Astrocyte (in vitro differentiated cells and primary cell): Measurements from ENCODE around the gene GZMM. TPM values are rescaled to one million over a fixed set of nuclear protein-coding genes. Genes with fewer than 3 reads are reported as not detected.

Experiments used
- DNase-seq: peaks from one replicate; pipeline ENCODE4 v3.0.0-alpha.2; 2010; ENCODE audit warnings: low read depth
- FAIRE-seq: peaks from 2 replicates; lab custom pipeline; 2011; peaks lifted over from hg19 to GRCh38; lab: Jason Lieb, UNC
- H2AFZ ChIP-seq: 2 replicates; pipeline ENCODE4 v1.6.0; 2012; ENCODE audit warnings: low read depth, low read length, inconsistent platforms
- H3K27ac ChIP-seq: 2 replicates; pipeline ENCODE4 v1.5.1; 2011; ENCODE audit warnings: low read depth, low read length, inconsistent platforms
- H3K27me3 ChIP-seq: 2 replicates; pipeline ENCODE4 v1.6.0; 2011; ENCODE audit warnings: low read length, inconsistent platforms; ENCODE audit not compliant: insufficient read depth
- H3K36me3 ChIP-seq: 2 replicates; pipeline ENCODE4 v1.5.1; 2011; ENCODE audit warnings: low read length, inconsistent platforms; ENCODE audit not compliant: insufficient read depth
- H3K4me1 ChIP-seq: 2 replicates; pipeline ENCODE4 v1.5.1; 2011; ENCODE audit warnings: low read length, inconsistent platforms; ENCODE audit not compliant: insufficient read depth
- H3K4me2 ChIP-seq: 2 replicates; pipeline ENCODE4 v1.6.0; 2012; ENCODE audit warnings: low read length, inconsistent platforms
- H3K4me3 ChIP-seq: 2 replicates; pipeline ENCODE4 v1.5.1; 2011; ENCODE audit warnings: low read depth, mild to moderate bottlenecking, low read length, inconsistent platforms; ENCODE audit not compliant: insufficient read depth
- H3K79me2 ChIP-seq: 2 replicates; pipeline ENCODE4 v1.6.0; 2012; ENCODE audit warnings: mild to moderate bottlenecking, low read length, inconsistent platforms; ENCODE audit not compliant: insufficient read depth
- H3K9ac ChIP-seq: 2 replicates; pipeline ENCODE4 v1.6.0; 2012; ENCODE audit warnings: mild to moderate bottlenecking, low read length, inconsistent platforms
- H3K9me3 ChIP-seq: 2 replicates; pipeline ENCODE4 v1.5.1; 2012; ENCODE audit warnings: low read depth, mild to moderate bottlenecking, low read length, inconsistent platforms; ENCODE audit not compliant: insufficient read depth
- H4K20me1 ChIP-seq: 2 replicates; pipeline ENCODE4 v1.6.0; 2012; ENCODE audit warnings: low read length, inconsistent platforms; ENCODE audit not compliant: insufficient read depth
- H3K27ac Mint-ChIP-seq: one replicate; pipeline ENCODE4 v1.8.0; 2021; ENCODE audit warnings: mild to moderate bottlenecking, mixed read lengths; ENCODE audit not compliant: unreplicated experiment
- H3K27me3 Mint-ChIP-seq: one replicate; pipeline ENCODE4 v1.8.0; 2021; ENCODE audit warnings: low read depth, mixed read lengths; ENCODE audit not compliant: unreplicated experiment
- H3K36me3 Mint-ChIP-seq: one replicate; pipeline ENCODE4 v1.8.0; 2021; ENCODE audit warnings: low read depth, mixed read lengths; ENCODE audit not compliant: unreplicated experiment
- H3K4me1 Mint-ChIP-seq: one replicate; pipeline ENCODE4 v1.8.0; 2021; ENCODE audit warnings: low read depth, mixed read lengths; ENCODE audit not compliant: unreplicated experiment
- H3K4me3 Mint-ChIP-seq: one replicate; pipeline ENCODE4 v1.8.0; 2021; ENCODE audit warnings: mild to moderate bottlenecking, moderate library complexity, mixed read lengths; ENCODE audit not compliant: unreplicated experiment
- H3K9me3 Mint-ChIP-seq: one replicate; pipeline ENCODE4 v1.8.0; 2021; ENCODE audit warnings: mild to moderate bottlenecking, mixed read lengths; ENCODE audit not compliant: unreplicated experiment
- EZH2 ChIP-seq: IDR thresholded peaks from 2 replicates; pipeline ENCODE4 v1.6.1; 2012; ENCODE audit warnings: mild to moderate bottlenecking, low read length, inconsistent platforms; ENCODE audit not compliant: insufficient read depth
- total RNA-seq: library from RNA; stranded (reverse); gene quantifications from 2 replicates; pipeline ENCODE4 v1.2.1, GENCODE V29; 2021
- TF ChIP-seq, protein P1 (sequence below): IDR thresholded peaks from 2 replicates; pipeline ENCODE4 v1.5.1; 2011; ENCODE audit warnings: low read depth, mild to moderate bottlenecking, inconsistent platforms, low read length, moderate library complexity; ENCODE audit not compliant: insufficient read depth

GZMM gene
- total RNA-seq, 1 donor from 2014 or later, result 0.70 TPM

DNA sequence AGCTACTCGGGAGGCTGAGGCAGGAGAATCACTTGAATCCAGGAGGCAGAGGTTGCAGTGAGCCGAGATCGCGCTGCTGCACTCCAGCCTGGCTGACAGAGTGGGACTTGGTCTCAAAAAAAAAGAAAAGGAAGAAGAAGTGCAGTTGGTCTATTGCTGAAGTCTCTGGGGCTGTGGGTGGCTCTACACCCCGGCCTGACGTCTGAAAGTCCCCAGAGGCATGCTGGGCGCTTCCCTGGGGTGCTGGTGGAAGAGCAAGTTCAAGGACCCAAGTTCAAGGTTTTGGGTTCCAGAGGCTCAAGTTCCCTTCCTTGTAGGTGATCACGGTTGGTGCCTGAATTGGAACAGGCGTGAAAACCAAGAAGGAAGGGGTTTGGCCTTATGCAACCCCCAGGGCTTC, 49.7 kb downstream of the GZMM start:
- Mint-ChIP-seq H3K9me3 (no peaks in the 10 kb centered on the region), H3K36me3 (no peaks in the 10 kb centered on the region), H3K4me1 (no peaks in the 10 kb centered on the region), H3K27ac (no peak overlapping the region), H3K27me3 (peaks cover 32% of the 10 kb centered on the region), H3K4me3 (no peak overlapping the region)
- H3K27ac ChIP-seq, result no peak overlapping the region
- H3K36me3 ChIP-seq, result no peaks in the 10 kb centered on the region
- no peak for FAIRE-seq
- H2AFZ ChIP-seq, result no peak overlapping the region
- H3K9me3 ChIP-seq, result no peaks in the 10 kb centered on the region
- no peak overlapping the region for H3K4me3 ChIP-seq
- H3K4me1 ChIP-seq, result peaks cover 12% of the 10 kb centered on the region
- no peak for TF ChIP-seq EZH2
- TF ChIP-seq, protein P1, sequence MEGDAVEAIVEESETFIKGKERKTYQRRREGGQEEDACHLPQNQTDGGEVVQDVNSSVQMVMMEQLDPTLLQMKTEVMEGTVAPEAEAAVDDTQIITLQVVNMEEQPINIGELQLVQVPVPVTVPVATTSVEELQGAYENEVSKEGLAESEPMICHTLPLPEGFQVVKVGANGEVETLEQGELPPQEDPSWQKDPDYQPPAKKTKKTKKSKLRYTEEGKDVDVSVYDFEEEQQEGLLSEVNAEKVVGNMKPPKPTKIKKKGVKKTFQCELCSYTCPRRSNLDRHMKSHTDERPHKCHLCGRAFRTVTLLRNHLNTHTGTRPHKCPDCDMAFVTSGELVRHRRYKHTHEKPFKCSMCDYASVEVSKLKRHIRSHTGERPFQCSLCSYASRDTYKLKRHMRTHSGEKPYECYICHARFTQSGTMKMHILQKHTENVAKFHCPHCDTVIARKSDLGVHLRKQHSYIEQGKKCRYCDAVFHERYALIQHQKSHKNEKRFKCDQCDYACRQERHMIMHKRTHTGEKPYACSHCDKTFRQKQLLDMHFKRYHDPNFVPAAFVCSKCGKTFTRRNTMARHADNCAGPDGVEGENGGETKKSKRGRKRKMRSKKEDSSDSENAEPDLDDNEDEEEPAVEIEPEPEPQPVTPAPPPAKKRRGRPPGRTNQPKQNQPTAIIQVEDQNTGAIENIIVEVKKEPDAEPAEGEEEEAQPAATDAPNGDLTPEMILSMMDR, result no peak
- peaks cover 3% of the 10 kb centered on the region for H3K27me3 ChIP-seq
- H3K9ac ChIP-seq, result no peak overlapping the region
- H3K79me2 ChIP-seq, result no peaks in the 10 kb centered on the region
- no peak for DNase-seq
- peaks cover 72% of the 10 kb centered on the region for H4K20me1 ChIP-seq
- no peak overlapping the region for H3K4me2 ChIP-seq

DNA sequence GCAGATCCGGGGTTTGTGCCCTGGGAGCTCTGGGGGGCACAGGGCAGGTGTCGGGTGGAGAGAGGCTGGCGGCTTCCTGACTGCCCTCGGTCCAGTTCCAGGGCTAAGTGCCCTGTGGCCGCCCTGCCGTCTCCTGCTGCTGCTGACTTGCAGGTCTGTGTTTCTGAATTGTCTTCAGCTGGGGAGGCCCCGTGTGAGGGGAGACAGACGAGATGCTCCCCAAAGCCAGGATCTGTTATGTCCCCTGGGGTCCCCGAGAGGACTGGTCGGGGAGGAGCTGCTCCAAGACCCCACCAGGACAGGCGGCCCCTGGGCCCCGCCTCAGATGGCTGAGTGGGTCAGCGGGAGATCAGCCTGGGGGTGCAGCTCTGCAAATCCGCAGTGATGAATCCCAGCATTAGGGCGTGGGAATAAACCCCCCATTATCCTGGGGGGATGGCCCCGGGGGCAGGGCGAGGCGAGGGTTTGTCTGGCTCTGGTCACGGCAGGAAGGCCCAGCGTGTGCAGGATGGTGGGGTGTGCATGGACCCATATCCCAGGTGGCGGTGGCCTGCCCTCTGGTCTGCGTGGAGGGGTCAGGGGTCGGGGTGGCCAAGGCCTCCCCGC, 50.5 kb downstream of the GZMM start:
- Histone ChIP-seq H3K4me2 (no peak overlapping the region), H3K36me3 (no peaks in the 10 kb centered on the region), H3K9ac (no peak overlapping the region), H3K79me2 (no peaks in the 10 kb centered on the region), H3K27ac (no peak overlapping the region), H3K4me1 (peaks cover 7% of the 10 kb centered on the region), H3K9me3 (no peaks in the 10 kb centered on the region), H3K4me3 (no peak overlapping the region), H4K20me1 (peaks cover 72% of the 10 kb centered on the region), H2AFZ (no peak overlapping the region), H3K27me3 (peaks cover 3% of the 10 kb centered on the region)
- TF ChIP-seq, protein P1, result no peak
- no peak for TF ChIP-seq EZH2
- H3K36me3 Mint-ChIP-seq, result no peaks in the 10 kb centered on the region
- H3K9me3 Mint-ChIP-seq, result no peaks in the 10 kb centered on the region
- no peak overlapping the region for H3K4me3 Mint-ChIP-seq
- no peaks in the 10 kb centered on the region for H3K4me1 Mint-ChIP-seq
- DNase-seq, result no peak
- H3K27me3 Mint-ChIP-seq, result peaks cover 34% of the 10 kb centered on the region
- FAIRE-seq, result no peak
- H3K27ac Mint-ChIP-seq, result no peak overlapping the region
